Liver (tissue), 9 donors: Measurements from ENCODE around the gene BACH2. TPM values are rescaled to one million over a fixed set of nuclear protein-coding genes. Genes with fewer than 3 reads are reported as not detected.

Experiments
- DNase-seq: peaks from one replicate; pipeline ENCODE4 v3.0.0-alpha.2; 2017; ENCODE audit warnings: low spot score
- H3K27ac ChIP-seq, 2 donors: one replicate each; pipeline ENCODE4 v1.7.0; 2013; ENCODE audit warnings: inconsistent platforms in 2 of 2, low read length in 2 of 2, control low read depth in 1 of 2, low read depth in 1 of 2, mild to moderate bottlenecking in 1 of 2
- H3K27me3 ChIP-seq, 4 donors: one replicate each; pipeline versions ENCODE4 v1.6.1 to v1.7.0; 2013; ENCODE audit warnings: low read length in 3 of 4, inconsistent platforms in 1 of 4, mild to moderate bottlenecking in 1 of 4, moderate library complexity in 1 of 4; ENCODE audit not compliant: control insufficient read depth in 4 of 4, insufficient read depth in 4 of 4
- H3K36me3 ChIP-seq, 4 donors: one replicate each; pipeline versions ENCODE4 v1.6.1 to v1.7.0; 2013; ENCODE audit warnings: low read length in 3 of 4, mild to moderate bottlenecking in 3 of 4, low read depth in 1 of 4, moderate library complexity in 1 of 4; ENCODE audit not compliant: control insufficient read depth in 4 of 4, insufficient read depth in 3 of 4
- H3K4me1 ChIP-seq, 4 donors: one replicate each; pipeline versions ENCODE4 v1.6.1 to v1.7.0; 2013; ENCODE audit warnings: low read length in 3 of 4, mild to moderate bottlenecking in 3 of 4, moderate library complexity in 1 of 4; ENCODE audit not compliant: control insufficient read depth in 4 of 4, insufficient read depth in 4 of 4
- H3K4me3 ChIP-seq, 3 donors: one replicate each; pipeline versions ENCODE4 v1.6.1 to v1.7.0; 2013; ENCODE audit warnings: low read length in 3 of 3, control low read depth in 1 of 3, low read depth in 1 of 3, mild to moderate bottlenecking in 1 of 3
- H3K9ac ChIP-seq, 2 donors: one replicate each; pipeline ENCODE4 v1.7.0; 2013; ENCODE audit warnings: low read length in 2 of 2, mild to moderate bottlenecking in 2 of 2, moderate library complexity in 2 of 2, control low read depth in 1 of 2, low read depth in 1 of 2
- H3K9me3 ChIP-seq, 4 donors: one replicate each; pipeline versions ENCODE4 v1.6.1 to v1.7.0; 2013; ENCODE audit warnings: low read length in 3 of 4; ENCODE audit not compliant: control insufficient read depth in 4 of 4
- EGR1 ChIP-seq, 2 donors: IDR thresholded peaks; 2 replicates each; pipeline ENCODE4 v1.6.1; 2016 to 2018; ENCODE audit warnings: antibody characterized with exemption in 2 of 2, low read depth in 2 of 2
- FOXA1 ChIP-seq: IDR thresholded peaks from 2 replicates; pipeline ENCODE4 v1.6.1; 2016; ENCODE audit warnings: antibody characterized with exemption
- GABPA ChIP-seq, 2 donors: IDR thresholded peaks in 1 of 2; conservative IDR thresholded peaks in 1 of 2; 2 replicates each; pipeline ENCODE4 v1.6.1; 2016; ENCODE audit warnings: antibody characterized with exemption in 2 of 2, mild to moderate bottlenecking in 1 of 2, moderate library complexity in 1 of 2
- JUND ChIP-seq, 2 donors: IDR thresholded peaks; 2 replicates each; pipeline ENCODE4 v1.6.1; 2016; ENCODE audit warnings: antibody characterized with exemption in 2 of 2
- WGBS: extraction: QIAGEN DNeasy Blood & Tissue Kit; methylation state at CpG from one replicate; pipeline ENCODE4 v1.1.7; 2013; 5-methylcytosine and 5-hydroxymethylcytosine counted together
- polyA plus RNA-seq, 2 donors: library from polyadenylated mRNA; stranded (reverse) in 1 of 2; unstranded in 1 of 2; fragments of 200-250 nt in 1 of 2; fragments of >200 nt in 1 of 2; fragmentation: Nextera tagmentation in 1 of 2; extraction: Ambion mirVana in 1 of 2; gene quantifications; one replicate each; pipeline versions ENCODE4 v1.2.1 to v1.2.3, GENCODE V29; 2013 to 2015
- total RNA-seq, 2 donors: library from RNA; depleted of rRNA; stranded (reverse); fragments of >200 nt; gene quantifications; one replicate each; pipeline ENCODE4 v1.2.3, GENCODE V29; 2014
- TF ChIP-seq, protein P1 (sequence below): IDR thresholded peaks from 2 replicates; pipeline ENCODE4 v1.6.1; 2016; ENCODE audit warnings: antibody characterized with exemption
- TF ChIP-seq, protein P2 (sequence below): IDR thresholded peaks from 2 replicates; pipeline ENCODE4 v1.6.1; 2016; ENCODE audit warnings: antibody characterized with exemption
- donor health status: healthy.
- donor health status: healthy.
- donor health status: healthy.
- donor health status: healthy.
- donor health status: healthy.

The BACH2 gene
- total and polyA plus RNA-seq, 4 donors = 1.9 to 3.7 (median 1.9) TPM

DNA sequence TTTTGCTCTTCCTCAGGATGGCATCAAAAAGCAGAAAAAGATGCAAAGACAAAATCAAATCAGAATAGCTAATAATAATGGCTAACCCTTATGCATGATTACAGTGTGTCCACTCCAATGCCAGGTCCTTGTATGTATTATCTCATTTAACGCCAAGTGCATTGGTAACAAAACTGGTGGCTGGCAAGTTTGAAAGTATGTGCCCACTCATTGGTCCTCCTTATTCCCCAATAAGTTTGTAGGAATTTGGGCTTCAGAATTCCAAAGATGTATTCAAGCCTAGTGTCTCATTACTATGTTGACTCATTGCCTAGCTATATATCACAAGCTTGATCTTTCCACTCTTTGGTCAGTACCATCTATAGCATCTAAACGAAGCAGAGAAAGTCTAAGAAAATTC is 205.8 kb downstream of the BACH2 start:
- Histone ChIP-seq H3K4me3 (no peak overlapping the region), H3K9ac (no peak overlapping the region), H3K9me3 (no peaks in the 10 kb centered on the region), H3K27ac (no peak overlapping the region), H3K27me3 (no peaks in the 10 kb centered on the region), H3K4me1 (no peaks in the 10 kb centered on the region), H3K36me3 (peaks cover 0 to 2% (median 0%) of the 10 kb centered on the region in 4 donors)
- TF ChIP-seq, protein P1, sequence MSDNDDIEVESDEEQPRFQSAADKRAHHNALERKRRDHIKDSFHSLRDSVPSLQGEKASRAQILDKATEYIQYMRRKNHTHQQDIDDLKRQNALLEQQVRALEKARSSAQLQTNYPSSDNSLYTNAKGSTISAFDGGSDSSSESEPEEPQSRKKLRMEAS = no peak
- TF ChIP-seq, protein P2, sequence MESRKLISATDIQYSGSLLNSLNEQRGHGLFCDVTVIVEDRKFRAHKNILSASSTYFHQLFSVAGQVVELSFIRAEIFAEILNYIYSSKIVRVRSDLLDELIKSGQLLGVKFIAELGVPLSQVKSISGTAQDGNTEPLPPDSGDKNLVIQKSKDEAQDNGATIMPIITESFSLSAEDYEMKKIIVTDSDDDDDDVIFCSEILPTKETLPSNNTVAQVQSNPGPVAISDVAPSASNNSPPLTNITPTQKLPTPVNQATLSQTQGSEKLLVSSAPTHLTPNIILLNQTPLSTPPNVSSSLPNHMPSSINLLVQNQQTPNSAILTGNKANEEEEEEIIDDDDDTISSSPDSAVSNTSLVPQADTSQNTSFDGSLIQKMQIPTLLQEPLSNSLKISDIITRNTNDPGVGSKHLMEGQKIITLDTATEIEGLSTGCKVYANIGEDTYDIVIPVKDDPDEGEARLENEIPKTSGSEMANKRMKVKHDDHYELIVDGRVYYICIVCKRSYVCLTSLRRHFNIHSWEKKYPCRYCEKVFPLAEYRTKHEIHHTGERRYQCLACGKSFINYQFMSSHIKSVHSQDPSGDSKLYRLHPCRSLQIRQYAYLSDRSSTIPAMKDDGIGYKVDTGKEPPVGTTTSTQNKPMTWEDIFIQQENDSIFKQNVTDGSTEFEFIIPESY = no peak
- no peak for TF ChIP-seq GABPA (IDR thresholded peaks at IDR 0.05 in 1 of 2, conservative IDR thresholded peaks at IDR 0.05 in 1 of 2)
- TF ChIP-seq EGR1 (IDR thresholded peaks at IDR 0.05; ENCODE audit: low read depth in 2 of 2) = no peak
- no peak for DNase-seq
- 87% methylated on average over 2 of the region's 2 CpGs for WGBS

DNA sequence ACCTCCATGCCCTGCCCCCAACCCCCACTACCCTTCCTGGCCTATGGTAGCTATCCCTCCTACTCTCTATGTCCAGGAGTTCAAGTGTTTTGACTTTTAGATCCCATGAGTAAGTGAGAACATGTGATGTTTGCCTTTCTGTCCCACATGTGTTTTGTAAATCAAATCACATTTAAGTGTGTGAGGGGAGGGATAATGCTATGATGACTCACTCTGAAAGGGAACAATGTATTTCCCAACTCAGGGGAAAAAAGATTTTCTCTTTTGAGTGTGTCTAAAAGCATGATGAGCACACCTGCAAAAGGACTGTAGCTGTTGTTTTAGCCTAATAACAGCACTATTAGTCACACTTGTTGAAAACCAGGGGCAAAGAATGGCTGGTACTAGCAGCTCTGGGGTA is 208.6 kb downstream of the BACH2 start:
- Histone ChIP-seq H3K9ac (no peak overlapping the region), H3K9me3 (no peaks in the 10 kb centered on the region), H3K27ac (no peak overlapping the region), H3K36me3 (peaks cover 0 to 2% (median 0%) of the 10 kb centered on the region in 4 donors), H3K27me3 (no peaks in the 10 kb centered on the region), H3K4me1 (no peaks in the 10 kb centered on the region), H3K4me3 (no peak overlapping the region)
- TF ChIP-seq EGR1 (IDR thresholded peaks at IDR 0.05; ENCODE audit: low read depth in 2 of 2) (no peak), JUND (IDR thresholded peaks at IDR 0.05) (peak in 1 of 2 donors; percentile 72), FOXA1 (no peak)
- TF ChIP-seq, protein P2 = no peak
- DNase-seq = no peak

DNA sequence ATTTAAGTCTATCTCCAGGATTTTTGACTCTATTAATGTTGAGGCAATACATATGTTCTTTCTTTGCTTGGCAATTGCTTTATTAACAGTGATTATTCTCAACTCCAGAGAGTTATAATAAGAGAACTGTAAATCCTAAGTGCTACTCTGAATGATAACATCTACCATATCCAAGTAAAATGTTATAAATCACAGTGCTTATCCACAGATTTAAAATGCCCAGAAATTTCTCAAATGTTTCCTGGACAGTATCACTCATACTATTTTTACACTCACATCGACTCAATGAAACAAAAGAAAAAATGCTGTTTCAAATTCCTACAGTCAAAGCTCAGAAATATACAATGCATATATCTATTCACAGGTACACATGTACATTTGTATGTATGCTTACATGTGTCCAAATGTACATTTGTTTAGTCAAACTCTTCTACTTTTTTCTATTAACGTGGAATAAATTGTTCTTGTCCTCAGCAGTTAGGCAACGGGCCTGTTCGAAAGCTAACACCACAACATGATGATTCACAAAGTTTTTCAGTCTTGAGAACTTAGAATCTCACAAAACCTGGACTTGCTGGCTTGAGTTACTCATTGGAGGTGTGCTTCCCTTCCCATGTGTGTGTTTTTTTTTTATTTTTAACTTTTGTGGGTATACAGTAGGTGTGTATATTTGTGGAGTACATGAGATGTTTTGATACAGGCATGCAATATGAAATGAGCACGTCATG is 209.4 kb downstream of the BACH2 start:
- Histone ChIP-seq H3K27me3 (no peaks in the 10 kb centered on the region), H3K4me1 (no peaks in the 10 kb centered on the region), H3K36me3 (peaks cover 0 to 2% (median 0%) of the 10 kb centered on the region in 4 donors), H3K9me3 (no peaks in the 10 kb centered on the region), H3K9ac (no peak overlapping the region), H3K27ac (no peak overlapping the region), H3K4me3 (no peak overlapping the region)
- TF ChIP-seq, protein P1 = no peak
- 94% methylated on average over 5 of the region's 5 CpGs for WGBS
- DNase-seq = no peak
